ENCODE data around the gene FAM229B. TPM values are rescaled to one million over a fixed set of nuclear protein-coding genes. Genes with fewer than 3 reads are reported as not detected.
A peak's percentile ranks its signal among the peaks of the same experiment; 100 is the strongest.

The FAM229B gene
- 10.0 and 10.5 TPM in 2 replicates for total RNA-seq (2021; fragmentation: NEBNext Ultra II Directional; extraction: Animal tissue kit (Norgen Biotek cat#: 25700))
- polyA plus RNA-seq (2011; rRNA removed) = 5.8 and 10.4 TPM in 2 replicates
- 7.5 TPM for polyA plus RNA-seq (2011; cell fraction: cytosol; rRNA removed)
- polyA plus RNA-seq (2011; cell fraction: nucleus; rRNA removed) = 5.8 TPM
- 12.3 to 14.3 TPM (median 12.8 TPM) in 4 replicates for polyA plus RNA-seq (2012, experiment 1 of 2)
- polyA plus RNA-seq (2012, experiment 2 of 2) = 25.4 TPM
- polyA plus RNA-seq (2013, experiment 1 of 2) = 28.3 TPM
- polyA plus RNA-seq (2013, experiment 2 of 2) = 25.1 TPM
- 3.6 and 5.0 TPM in 2 replicates for polyA minus RNA-seq (2011; rRNA and poly(A)+ RNA removed)
- polyA minus RNA-seq (2011; cell fraction: cytosol; rRNA and poly(A)+ RNA removed) = 2.1 TPM
- 1.9 TPM for polyA minus RNA-seq (2011; cell fraction: nucleus; rRNA and poly(A)+ RNA removed)
- long read RNA-seq, experiment 1, partial matches to known transcripts = 1 of 7 reads
- long read RNA-seq, experiment 1, other reads (novel, unspliced or antisense) = 2 of 7 reads
- long read RNA-seq, experiment 2, partial matches to known transcripts = 0 of 3 reads
- long read RNA-seq, experiment 2, other reads (novel, unspliced or antisense) = 1 of 3 reads

DNA sequence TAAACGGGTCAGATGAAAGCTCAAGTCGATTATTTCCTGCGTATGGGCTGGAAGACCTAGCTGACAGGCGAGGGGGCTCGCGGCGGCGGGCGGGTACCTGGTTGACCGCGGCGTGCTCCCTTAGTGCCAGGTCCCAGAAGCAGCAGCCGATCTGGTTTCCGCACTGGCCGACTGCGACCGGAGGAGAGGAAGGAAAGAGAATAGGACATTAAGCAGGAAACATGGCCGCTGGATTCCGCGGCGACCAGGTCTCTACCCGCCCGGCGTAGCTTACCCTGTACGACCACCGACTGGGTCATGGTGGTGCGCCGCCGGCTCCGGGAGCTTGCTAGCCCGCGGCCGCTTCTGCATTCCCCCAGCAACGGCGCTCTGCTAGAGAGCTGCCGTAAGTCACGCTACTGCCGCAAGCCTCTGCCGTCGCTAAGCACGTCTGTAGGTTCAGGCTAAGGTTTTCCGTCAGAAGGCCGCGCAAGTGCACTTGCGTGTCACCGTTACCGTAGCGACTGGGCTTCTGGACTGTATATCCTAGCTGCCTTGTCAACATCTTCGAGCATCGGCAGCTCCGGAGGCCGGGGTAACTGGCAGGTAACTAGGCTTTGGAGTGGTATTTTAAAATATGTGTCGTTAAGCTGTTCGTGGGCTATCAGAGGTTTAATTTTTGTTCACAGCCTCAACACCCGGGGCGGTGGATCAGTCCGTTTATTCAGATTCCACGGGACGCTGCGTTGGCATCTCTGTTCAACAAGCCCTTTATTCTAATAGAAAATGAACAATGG is at the start of gene FAM229B, which contains the start of gene TUBE1:
TSS of gene FAM229B (plus strand) at position 456 of the 776 bp plus-strand sequence. CDS start 11,693 bp downstream, outside the sequence.
TSS of gene TUBE1 (minus strand) at position 347 of the 776 bp plus-strand sequence. CDS start at position 299, 48 bp downstream.
- Histone ChIP-seq H2AK5ac (ENCODE audit: low read depth, low read length) (no peak within 1 kb of the TSS), H4K91ac (replicated peaks; ENCODE audit: insufficient read length, low read length) (no peak within 1 kb of the TSS), H2AFZ (ENCODE audit: low read length) (peak within 1 kb of the TSS; percentile 97), H3K14ac (ENCODE audit: insufficient read length) (no peak within 1 kb of the TSS), H3K4ac (replicated peaks; ENCODE audit: insufficient read length, low read depth, low read length) (no peak within 1 kb of the TSS), H3K27me3 (replicated peaks in 1 of 4; ENCODE audit: control insufficient read depth in 3 of 4, extremely low read depth in 1 of 4, insufficient read depth in 3 of 4, low read length in 3 of 4) (no peaks in the 10 kb centered on the region), H3K4me3 (ENCODE audit: extremely low read depth in 1 of 4, insufficient read depth in 2 of 4, low read depth in 3 of 4, low read length in 4 of 4) (peak within 1 kb of the TSS; percentile 66 to 92 (median 79)), H3K4me2 (ENCODE audit: insufficient read depth in 1 of 2, low read depth in 2 of 2, low read length in 2 of 2) (peak within 1 kb of the TSS; percentile 43 to 67), H3K79me2 (ENCODE audit: control insufficient read depth in 1 of 2, insufficient read depth in 2 of 2, low read length in 2 of 2) (no peaks in the 10 kb centered on the region), H3K36me3 (ENCODE audit: control insufficient read depth in 2 of 4, insufficient read depth in 4 of 4, low read length in 3 of 4) (peaks cover 0 to 7% (median 0%) of the 10 kb centered on the region in 4 experiments; a peak in 3 of 8 replicates), H3K23ac (ENCODE audit: insufficient read length) (no peak within 1 kb of the TSS), H4K20me1 (replicated peaks in 1 of 2; ENCODE audit: control insufficient read depth in 1 of 2, insufficient read depth in 2 of 2, low read length in 2 of 2) (no peaks in the 10 kb centered on the region), H3K9ac (replicated peaks in 1 of 4; ENCODE audit: extremely low read depth in 1 of 4, low read depth in 3 of 4, low read length in 3 of 4) (peak within 1 kb of the TSS; percentile 58 to 67 (median 62)), H4K8ac (ENCODE audit: extremely low read depth, insufficient read depth, low read length) (peak within 1 kb of the TSS; percentile 80; the same call in 1 of the 2 replicates), H2BK120ac (replicated peaks; ENCODE audit: low read depth, low read length) (no peak within 1 kb of the TSS), H3K23me2 (ENCODE audit: low read depth, low read length) (peaks cover 6% of the 10 kb centered on the region; the same call in 1 of the 2 replicates), H3K9me3 (ENCODE audit: insufficient read depth in 2 of 2, low read depth in 1 of 2, low read length in 1 of 2) (no peaks in the 10 kb centered on the region), H3K27ac (ENCODE audit: low read depth, low read length) (peak within 1 kb of the TSS; percentile 50; the same call in 1 of the 2 replicates), H2BK20ac (ENCODE audit: low read length) (no peak within 1 kb of the TSS), H4K5ac (ENCODE audit: insufficient read length, low read depth, low read length) (no peak within 1 kb of the TSS), H3K79me1 (ENCODE audit: low read depth, low read length) (no peaks in the 10 kb centered on the region), H2BK5ac (ENCODE audit: low read depth, low read length) (peak within 1 kb of the TSS; percentile 53; the same call in 1 of the 2 replicates), H3K4me1 (replicated peaks in 1 of 4; ENCODE audit: control insufficient read depth in 3 of 4, insufficient read depth in 4 of 4, low read length in 3 of 4) (no peaks in the 10 kb centered on the region), H2BK12ac (ENCODE audit: low read depth, low read length) (no peak within 1 kb of the TSS), H3K56ac (replicated peaks; ENCODE audit: insufficient read length, low read depth, low read length) (peak within 1 kb of the TSS; percentile 34), H2BK15ac (ENCODE audit: low read length) (0 out of 2 replicates have a peak within 1 kb of the TSS, but pooled peaks have one; percentile 21), H3K18ac (ENCODE audit: extremely low read depth, low read length) (no peak within 1 kb of the TSS)
- CTCF ChIA-PET (ENCODE audit: partially characterized antibody) = interaction anchor here (0.7 to 3.6 kb wide), 9 partner anchors 13 to 178 kb away, joined by 3 to 21 read pairs (median 4); no protein-coding TSS in a partner anchor
- POLR2A ChIA-PET (ENCODE audit: partially characterized antibody) = interaction anchor here (0.7 to 1.4 kb wide), 8 partner anchors 10 to 481 kb away, joined by 3 to 7 read pairs (median 4); partner anchors contain the start of gene TRAF3IP2
- WGBS, 2 experiments (ENCODE audit: extremely low coverage in 1 of 2, insufficient coverage in 1 of 2, insufficient read length in 1 of 2, insufficient replicate concordance in 2 of 2, low coverage in 1 of 2, low lambda C conversion rate in 2 of 2, missing lambda C conversion rate in 1 of 2) = 1% methylated on average over 56 of the region's 60 CpGs; no CpG with 5 or more reads in 1 of the 2 experiments
- peak; percentile 85 to 86 for DNase-seq (ENCODE audit: low read depth in 1 of 2, low spot score in 2 of 2)
- peak; percentile 75 for FAIRE-seq
- TF ChIP-seq YY1 (IDR thresholded peaks at IDR 0.05; ENCODE audit: low read depth, low read length) (peak; percentile 89), FOSL1 (IDR thresholded peaks at IDR 0.05; ENCODE audit: insufficient read depth, low read depth, low read length) (no peak), SIX5 (IDR thresholded peaks at IDR 0.05; ENCODE audit: low read depth, low read length) (no peak), GABPA (IDR thresholded peaks at IDR 0.05; ENCODE audit: borderline replicate concordance, insufficient read depth, low read length) (no peak), RBBP5 (IDR thresholded peaks at IDR 0.05; ENCODE audit: borderline replicate concordance, low read depth, low read length) (peak; percentile 89), SP1 (IDR thresholded peaks at IDR 0.05; ENCODE audit: low read depth, low read length) (no peak), USF2 (IDR thresholded peaks at IDR 0.05; ENCODE audit: low read length) (no peak), CHD2 (IDR thresholded peaks at IDR 0.05; ENCODE audit: low read length) (no peak)

All from H1 (cell line).